NB4 (cell line): ENCODE data around the gene KCNH4.

Source experiments
- CTCF ChIP-seq: IDR thresholded peaks from one replicate; pipeline ENCODE4 v1.5.1; 2012; ENCODE audit warnings: low read depth, low read length
- MAX ChIP-seq: IDR thresholded peaks from 2 replicates; pipeline ENCODE4 v1.6.1; 2011; ENCODE audit warnings: low read depth, low read length
- POLR2A ChIP-seq: IDR thresholded peaks from 2 replicates; pipeline ENCODE4 v1.6.1; 2011; ENCODE audit warnings: mild to moderate bottlenecking; ENCODE audit not compliant: insufficient read length; ENCODE audit errors: extremely low read depth

GRCh38 chr17:42221886-42222745, 41.2 kb upstream of the KCNH4 start:
- TF ChIP-seq POLR2A (no peak), CTCF (peak; percentile 79), MAX (no peak)
